GM19025 (cell line): ENCODE data around the gene SPATA16.

Experiments used
- ATAC-seq: cut with Tn5 transposase; IDR thresholded peaks from one replicate; pipeline ENCODE4 v1.9.1; 2021; ENCODE audit warnings: mild to moderate bottlenecking, low read depth, moderate library complexity; ENCODE audit not compliant: unreplicated experiment

Gene SPATA16

GRCh38 chr3:172846706-172847105 lies 294.3 kb downstream of the SPATA16 start:
- ATAC-seq: no peak

DNA sequence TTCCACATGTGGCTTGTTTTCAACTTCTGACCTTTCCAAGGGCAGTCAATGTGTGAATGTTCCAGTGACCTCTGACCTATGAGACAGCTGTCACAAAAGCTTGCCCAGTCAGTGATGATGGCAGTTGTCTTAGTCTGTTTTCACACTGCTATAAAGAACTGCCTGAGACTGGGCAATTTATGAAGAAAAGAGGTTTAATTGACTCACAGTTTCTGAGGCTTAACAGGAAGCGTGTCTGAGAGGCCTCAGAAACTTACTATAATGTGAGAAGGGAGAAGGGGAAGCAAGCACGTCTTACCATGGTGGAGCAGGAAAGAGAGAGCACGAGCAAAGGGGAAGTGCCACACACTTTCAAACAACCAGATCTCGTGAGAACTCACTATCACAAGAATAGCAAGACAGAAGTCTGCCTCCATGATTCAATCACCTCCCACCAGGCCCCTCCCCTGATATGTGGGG lies 294.9 kb downstream of the SPATA16 start:
- no peak for ATAC-seq

GRCh38 chr3:172844428-172844827 lies 296.6 kb downstream of the SPATA16 start:
- no peak for ATAC-seq

GRCh38 chr3:172840913-172841312 lies 300.1 kb downstream of the SPATA16 start:
- no peak for ATAC-seq

DNA sequence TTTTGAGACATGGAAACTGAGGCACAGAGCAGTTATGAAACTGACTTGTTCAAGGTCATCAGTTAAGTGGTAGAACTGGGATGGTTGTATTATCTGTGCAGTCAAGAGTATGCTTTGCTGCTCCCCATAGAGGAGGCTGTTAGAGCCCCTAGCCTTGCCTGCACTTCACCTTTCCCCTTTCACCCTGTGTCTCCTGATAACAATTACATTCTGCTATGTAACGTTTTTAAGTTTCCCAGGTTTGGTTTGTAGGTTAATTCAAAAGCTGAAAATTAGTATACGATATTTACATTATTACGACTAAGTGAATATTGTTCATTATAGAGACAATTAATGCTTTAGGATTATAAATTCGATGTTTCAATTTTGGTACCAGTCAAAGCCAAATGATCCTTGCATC lies 300.6 kb downstream of the SPATA16 start:
- ATAC-seq: no peak

GRCh38 chr3:172839679-172840078 lies 301.4 kb downstream of the SPATA16 start:
- ATAC-seq: no peak
